GM19025 (cell line): ENCODE results near the gene LDB3.

Source experiments
- ATAC-seq: cut with Tn5 transposase; IDR thresholded peaks from one replicate; pipeline ENCODE4 v1.9.1; 2021; ENCODE audit warnings: mild to moderate bottlenecking, low read depth, moderate library complexity; ENCODE audit not compliant: unreplicated experiment

Gene LDB3

GRCh38 chr10:86684331-86685097 lies 16.2 kb downstream of the LDB3 start:
- no peak for ATAC-seq

- ATAC-seq = no peak
Measured at GRCh38 chr10:86685416-86685815, 17.1 kb downstream of the LDB3 start.

DNA sequence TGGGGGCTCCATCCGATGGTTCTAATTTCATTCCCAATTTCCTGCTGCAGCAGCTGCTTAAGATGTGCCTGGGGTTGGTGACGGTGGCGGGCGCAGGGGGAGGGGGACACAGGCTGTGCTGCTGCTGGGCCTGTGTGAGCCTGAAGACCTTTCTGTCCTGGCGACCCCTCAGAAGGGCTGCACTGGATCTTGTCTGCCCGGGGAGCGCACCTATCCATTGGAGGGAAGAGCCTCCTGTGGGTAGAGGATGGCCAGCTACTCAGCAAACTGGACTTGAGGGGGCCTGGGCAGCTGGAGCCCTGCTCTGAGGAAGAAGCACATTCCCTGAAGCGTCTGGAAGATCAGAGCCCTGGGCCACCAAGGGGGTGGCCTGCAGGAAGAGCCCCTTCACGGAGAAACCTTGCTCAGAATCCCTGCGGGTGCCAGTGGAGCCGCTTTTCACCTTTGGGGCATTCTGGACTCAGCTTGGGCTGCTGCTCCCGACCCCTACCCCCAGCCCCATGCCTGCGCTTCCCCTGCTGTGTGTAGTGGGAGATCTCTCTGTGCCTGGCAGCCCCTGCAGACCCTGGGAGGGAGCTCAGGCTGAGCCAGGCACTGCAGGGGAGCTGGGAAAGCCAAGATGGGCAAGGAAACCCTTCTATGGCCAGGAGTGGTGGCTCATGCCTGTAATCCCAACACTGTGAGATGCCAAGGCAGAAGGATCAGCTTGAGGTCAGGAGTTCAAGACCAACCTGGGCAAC lies 17.8 kb downstream of the LDB3 start:
- ATAC-seq = no peak

GRCh38 chr10:86686972-86687371 lies 18.7 kb downstream of the LDB3 start:
- no peak for ATAC-seq

GRCh38 chr10:86687750-86688149 lies 19.4 kb downstream of the LDB3 start:
- no peak for ATAC-seq

DNA sequence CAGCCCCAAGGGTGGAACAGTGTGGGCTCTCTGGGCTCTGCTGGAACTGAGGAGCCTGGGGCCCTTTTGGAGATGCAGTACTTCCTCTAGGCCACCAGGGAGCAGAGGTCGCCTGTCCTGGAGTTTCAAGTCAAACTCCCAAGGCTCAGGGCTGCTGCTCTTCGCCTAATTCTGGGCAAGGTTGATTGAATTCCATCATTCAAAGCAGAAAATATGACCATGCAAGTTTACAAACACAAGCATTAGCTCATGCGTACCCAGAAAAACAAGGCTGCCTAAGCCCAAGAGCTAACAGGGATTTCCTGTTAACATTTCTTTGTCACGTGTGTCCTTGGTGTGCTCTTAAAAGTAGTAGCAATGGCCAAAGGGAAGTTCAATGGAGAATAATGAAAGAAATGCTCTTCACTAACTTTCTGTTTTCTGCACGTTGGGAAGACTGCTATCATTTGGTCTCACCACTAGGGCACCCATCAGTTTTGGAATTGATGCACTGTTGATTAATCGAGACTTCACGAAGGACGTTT lies 20.1 kb downstream of the LDB3 start:
- ATAC-seq = peak; percentile 69

DNA sequence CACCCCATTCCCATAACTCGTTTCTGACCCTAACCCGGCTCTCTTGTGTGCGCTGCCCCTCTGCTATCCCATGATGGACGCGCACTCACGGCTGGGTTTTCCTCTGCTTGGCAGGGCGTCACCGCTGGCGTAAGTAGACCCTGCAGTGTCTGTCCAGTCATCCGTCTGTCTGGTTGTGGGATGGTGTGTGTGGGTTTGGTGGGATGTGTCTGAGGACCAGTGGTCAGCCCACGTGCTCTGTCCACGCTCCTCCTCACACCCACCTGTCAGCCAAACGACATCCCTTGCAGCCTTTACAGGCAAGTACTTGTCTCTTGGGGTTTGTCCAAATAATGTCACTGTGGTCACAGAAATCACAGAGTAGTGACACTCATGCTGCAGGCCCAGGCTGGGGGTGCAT lies 20.8 kb downstream of the LDB3 start:
- no peak for ATAC-seq

GRCh38 chr10:86690231-86690630 lies 21.9 kb downstream of the LDB3 start:
- ATAC-seq = no peak

- no peak for ATAC-seq
Measured at GRCh38 chr10:86690657-86691084, 22.4 kb downstream of the LDB3 start.

- ATAC-seq = no peak
Measured at GRCh38 chr10:86691333-86692022, 23.2 kb downstream of the LDB3 start.

GRCh38 chr10:86692023-86692514 lies 23.8 kb downstream of the LDB3 start:
- ATAC-seq = no peak

DNA sequence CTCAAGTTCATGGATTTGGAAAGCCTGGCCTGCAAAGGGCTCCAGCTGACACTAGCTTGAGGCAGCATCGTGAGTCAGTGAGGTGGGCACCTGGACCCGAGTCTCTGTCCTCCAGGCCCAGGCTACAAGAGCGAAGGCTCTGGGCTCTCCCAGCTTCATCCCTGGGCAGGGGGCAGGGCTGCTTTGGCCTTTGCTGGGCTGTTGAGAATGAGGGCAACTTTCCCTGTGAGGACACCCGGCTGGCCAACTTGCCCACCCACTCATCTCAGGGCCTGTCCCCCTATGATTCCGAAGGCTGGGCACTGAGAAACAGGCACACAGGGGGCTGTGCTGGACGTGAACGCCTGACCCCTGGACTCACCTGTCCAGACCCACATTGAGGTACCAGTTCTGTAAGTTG lies 24.4 kb downstream of the LDB3 start:
- no peak for ATAC-seq

- no peak for ATAC-seq
Measured at GRCh38 chr10:86693275-86693674, 25.0 kb downstream of the LDB3 start.

GRCh38 chr10:86693721-86694369 lies 25.5 kb downstream of the LDB3 start:
- ATAC-seq = no peak

- ATAC-seq = no peak
Measured at GRCh38 chr10:86698207-86698940, 30.1 kb downstream of the LDB3 start.

GRCh38 chr10:86699125-86699524 lies 30.8 kb downstream of the LDB3 start:
- no peak for ATAC-seq

GRCh38 chr10:86699541-86699940 lies 31.2 kb downstream of the LDB3 start:
- ATAC-seq = no peak

- ATAC-seq = no peak
Measured at GRCh38 chr10:86699991-86700840, 31.9 kb downstream of the LDB3 start.
